Measurements from ENCODE around the gene MACIR.

The MACIR gene

GRCh38 chr5:103245761-103246160 lies 12.8 kb upstream of the MACIR start:
- no peak for DNase-seq (ENCODE audit: low read depth, low spot score)

DNA sequence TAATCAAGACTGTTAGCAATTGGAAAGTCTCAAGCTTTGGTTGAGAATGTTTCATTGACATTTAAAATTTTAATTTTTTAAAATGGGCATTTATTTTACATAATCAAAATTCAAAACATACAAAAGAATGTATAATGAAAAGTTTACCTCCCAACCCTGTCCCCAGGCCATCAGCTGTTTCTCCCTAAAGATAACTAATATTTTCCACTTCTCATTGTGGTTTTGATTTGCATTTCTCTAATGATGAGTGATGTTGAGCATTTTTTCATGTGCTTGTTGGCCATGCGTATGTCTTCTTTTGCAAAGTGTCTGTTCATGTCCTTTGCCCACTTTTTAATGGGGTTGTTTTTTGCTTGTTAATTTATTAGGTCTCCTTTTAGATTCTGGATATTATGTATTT lies 11.4 kb upstream of the MACIR start:
- no peak for DNase-seq (ENCODE audit: low read depth, low spot score)

DNA sequence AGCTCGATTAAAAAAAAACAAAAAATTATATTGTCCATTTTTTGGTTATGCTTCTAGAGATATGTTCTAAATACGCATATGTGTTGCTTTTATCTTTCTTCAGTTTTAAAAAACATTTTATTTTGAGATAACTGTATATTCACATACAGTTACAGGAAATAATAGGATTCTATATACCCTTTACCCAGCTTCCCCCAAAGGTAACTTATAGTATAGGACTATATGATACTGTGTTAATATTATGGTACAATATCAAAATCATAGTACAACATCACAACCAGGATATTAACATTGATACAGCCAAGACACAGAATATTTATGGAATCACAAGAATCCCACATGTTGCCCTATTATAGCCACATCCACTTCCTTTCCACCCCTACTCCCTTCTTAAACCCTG lies 9.5 kb upstream of the MACIR start:
- no peak for DNase-seq (ENCODE audit: low read depth, low spot score)

DNA sequence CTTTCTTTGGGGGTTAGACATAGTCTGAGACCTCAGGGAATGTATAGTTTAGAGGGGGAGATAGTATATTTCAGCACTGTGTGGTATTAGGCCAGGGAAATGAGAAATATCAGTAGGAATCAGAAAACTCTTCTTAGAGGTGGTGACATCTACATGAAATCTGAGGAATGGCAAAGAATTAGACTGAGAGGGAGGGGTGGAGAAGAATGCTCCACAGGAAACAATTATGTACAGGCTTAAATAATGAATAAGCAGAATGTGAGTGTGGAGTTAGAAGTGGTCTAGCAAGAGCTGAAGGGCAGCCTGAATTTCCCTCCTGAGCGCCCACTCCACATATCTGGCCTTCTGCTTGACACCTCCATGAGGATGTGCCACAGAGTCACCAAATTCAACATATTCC lies 3.6 kb upstream of the MACIR start:
- no peak for DNase-seq (ENCODE audit: low read depth, low spot score)

DNA sequence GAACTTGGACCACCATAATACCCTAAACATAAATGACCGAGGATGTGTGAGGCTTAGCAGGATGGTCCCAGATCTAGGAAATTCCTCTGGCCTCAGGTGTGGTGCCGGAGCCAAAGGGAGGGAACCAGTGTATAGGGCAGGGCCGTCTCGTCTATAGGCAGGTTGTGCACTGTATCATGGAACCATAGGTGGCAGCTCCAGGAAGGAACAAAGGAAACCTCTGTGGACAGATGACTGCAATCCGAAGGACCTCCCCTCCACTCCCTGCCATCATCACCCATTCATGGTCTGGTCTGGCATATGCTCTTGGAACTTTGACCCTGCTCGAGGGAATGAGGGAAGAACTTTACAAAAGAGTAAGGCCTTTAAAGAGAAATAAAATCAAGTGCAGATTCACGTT lies 2.9 kb upstream of the MACIR start:
- DNase-seq (ENCODE audit: low read depth, low spot score): no peak

DNA sequence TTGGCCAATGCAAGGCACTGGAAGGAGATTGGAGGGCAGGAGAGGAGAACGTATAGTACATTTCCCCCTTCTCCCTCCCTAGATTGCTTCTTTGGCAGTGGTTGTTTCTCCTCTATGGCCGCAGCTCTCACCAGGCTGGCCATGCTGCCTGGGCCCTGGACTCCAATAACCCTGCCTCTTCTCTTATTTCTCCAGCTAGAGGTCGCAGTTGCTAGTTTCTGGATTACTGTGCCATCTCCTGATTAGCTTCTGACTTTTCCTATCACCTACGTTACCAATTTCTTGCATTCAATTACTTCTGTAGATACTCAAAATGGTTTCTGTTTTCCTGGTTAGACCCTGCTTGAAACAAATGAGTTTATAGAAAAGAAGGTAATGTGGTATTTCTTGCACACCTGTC lies 2.4 kb upstream of the MACIR start:
- no peak for DNase-seq (ENCODE audit: low read depth, low spot score)

DNA sequence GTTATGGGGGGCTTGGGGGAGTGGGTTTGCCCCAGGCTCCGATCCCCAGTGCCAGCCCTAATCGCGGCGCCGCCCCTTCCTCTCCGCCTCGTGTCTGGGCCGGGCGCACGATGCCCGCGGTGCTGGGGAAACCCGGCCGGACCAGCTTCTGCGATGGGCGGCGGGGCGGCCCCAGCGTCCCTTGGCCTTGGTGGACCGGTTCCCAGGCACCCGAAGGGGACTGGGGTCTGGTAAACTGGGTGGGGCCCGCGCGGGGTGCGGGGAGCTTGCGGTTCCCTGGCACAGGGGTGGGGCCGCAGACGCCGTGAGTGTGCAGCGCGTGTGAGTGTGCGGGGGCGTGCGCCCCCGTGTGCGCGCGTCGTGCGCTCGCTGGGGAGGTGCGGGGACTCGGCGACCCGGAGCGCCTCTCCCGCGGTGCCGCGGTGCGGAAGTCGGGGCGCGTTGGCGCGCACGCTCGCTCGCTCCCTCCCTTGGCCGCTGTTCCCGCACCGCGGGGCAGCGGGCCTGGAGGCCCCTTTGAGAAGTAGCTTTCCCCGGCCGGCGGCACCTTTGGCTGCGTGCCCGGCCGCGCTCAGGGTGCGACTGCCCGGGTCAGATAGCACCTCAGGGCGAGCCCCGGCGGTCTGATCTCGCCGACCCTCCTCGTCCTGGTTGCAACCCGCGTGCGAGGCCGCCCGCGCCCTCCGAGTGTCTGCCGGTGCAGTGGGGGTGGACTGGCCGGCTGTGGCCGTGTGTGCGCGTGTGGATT lies 568 bp downstream of the MACIR start:
- DNase-seq (ENCODE audit: low read depth, low spot score): no peak

- DNase-seq (ENCODE audit: low read depth, low spot score): no peak
Measured at GRCh38 chr5:103259705-103260355, 1.3 kb downstream of the MACIR start.

DNA sequence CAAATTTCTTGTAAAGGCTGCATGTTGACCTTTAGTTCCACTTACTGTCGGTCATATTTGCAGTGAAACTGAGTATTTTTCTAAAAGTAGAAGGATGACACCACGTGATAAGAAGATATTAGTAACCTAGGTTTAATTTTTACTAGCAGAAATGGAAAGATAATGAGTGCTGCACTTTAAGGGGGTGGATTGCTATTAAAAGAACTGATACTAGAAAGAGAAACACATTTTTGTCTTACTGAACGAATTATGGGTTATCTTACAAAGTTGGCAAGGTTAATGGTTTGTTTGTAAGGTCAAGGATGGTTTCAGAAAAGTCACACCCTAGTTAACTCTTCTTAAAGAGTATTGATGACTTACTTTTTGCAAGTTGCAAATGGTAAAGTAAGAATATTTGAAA lies 2.4 kb downstream of the MACIR start:
- DNase-seq (ENCODE audit: low read depth, low spot score): no peak

- no peak for DNase-seq (ENCODE audit: low read depth, low spot score)
Measured at GRCh38 chr5:103262422-103262871, 3.9 kb downstream of the MACIR start.

GRCh38 chr5:103263054-103263453 lies 4.5 kb downstream of the MACIR start:
- DNase-seq (ENCODE audit: low read depth, low spot score): no peak

GRCh38 chr5:103264508-103264907 lies 5.9 kb downstream of the MACIR start:
- no peak for DNase-seq (ENCODE audit: low read depth, low spot score)

DNA sequence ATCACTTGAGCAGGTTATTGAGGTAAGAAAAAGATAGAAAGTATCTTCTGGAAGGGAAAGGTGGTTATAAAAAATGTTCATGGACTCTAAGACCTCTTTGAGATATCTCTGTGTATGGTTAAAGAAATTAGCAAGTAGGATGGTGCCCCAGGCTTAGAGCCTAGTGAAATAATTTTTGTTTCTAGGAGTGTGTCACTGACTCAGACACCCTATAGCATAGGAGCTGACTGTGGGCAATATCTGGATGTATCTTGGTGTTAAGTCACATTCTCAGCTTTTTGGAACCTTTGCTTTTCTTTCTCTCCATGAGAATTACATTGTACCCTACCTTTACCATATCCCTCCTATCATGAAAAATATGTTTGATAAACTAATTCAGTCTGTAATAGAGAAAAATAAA lies 12.0 kb downstream of the MACIR start:
- DNase-seq (ENCODE audit: low read depth, low spot score): no peak

- no peak for DNase-seq (ENCODE audit: low read depth, low spot score)
Measured at GRCh38 chr5:103271570-103272289, 13.2 kb downstream of the MACIR start.

GRCh38 chr5:103272377-103272776 lies 13.8 kb downstream of the MACIR start:
- DNase-seq (ENCODE audit: low read depth, low spot score): no peak

GRCh38 chr5:103273952-103274351 lies 15.4 kb downstream of the MACIR start:
- DNase-seq (ENCODE audit: low read depth, low spot score): no peak

- no peak for DNase-seq (ENCODE audit: low read depth, low spot score)
Measured at GRCh38 chr5:103275851-103276250, 17.3 kb downstream of the MACIR start.

GRCh38 chr5:103280967-103281366 lies 22.4 kb downstream of the MACIR start:
- DNase-seq (ENCODE audit: low read depth, low spot score): no peak

DNA sequence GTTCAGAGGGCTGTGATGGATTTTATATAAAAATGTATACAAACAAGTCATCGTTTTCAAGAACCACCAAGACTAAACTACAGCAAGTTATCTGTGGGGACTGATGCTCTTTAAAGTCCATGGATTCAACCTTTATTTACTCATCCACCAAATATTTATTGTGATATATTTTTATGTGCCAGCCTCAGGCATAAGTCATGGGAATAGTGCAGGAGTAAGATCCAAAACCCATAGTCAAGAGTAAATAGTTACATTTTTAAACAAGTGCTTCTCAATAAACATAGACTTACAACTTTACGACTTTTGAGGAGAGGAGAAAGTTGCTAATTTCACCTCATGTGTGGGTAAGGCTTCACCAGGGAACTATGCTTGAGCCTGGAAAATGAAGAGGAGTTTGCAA lies 24.6 kb downstream of the MACIR start:
- no peak for DNase-seq (ENCODE audit: low read depth, low spot score)

DNA sequence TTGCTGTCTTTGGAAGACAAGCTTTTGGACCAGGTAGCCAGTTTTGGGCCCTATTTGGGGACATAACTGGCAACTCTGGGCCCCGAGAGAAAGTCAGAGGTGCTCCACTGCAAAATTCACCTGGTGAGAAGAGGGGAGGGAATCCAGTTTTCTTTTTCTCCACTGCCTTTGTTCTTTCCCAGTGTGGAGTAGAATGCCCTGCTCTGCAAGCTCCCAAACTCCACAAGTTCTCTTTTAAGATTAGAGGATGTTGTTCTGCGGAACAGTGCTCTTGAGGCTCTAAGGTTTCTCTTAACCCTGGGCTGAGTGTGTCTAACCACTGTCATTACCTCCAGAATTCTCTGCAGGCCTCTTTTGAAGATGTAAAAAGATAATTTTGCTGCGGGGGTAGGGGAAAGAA lies 25.3 kb downstream of the MACIR start:
- no peak for DNase-seq (ENCODE audit: low read depth, low spot score)

- DNase-seq (ENCODE audit: low read depth, low spot score): no peak
Measured at GRCh38 chr5:103286622-103287021, 28.1 kb downstream of the MACIR start.

- DNase-seq (ENCODE audit: low read depth, low spot score): no peak
Measured at GRCh38 chr5:103289024-103289423, 30.5 kb downstream of the MACIR start.

- no peak for DNase-seq (ENCODE audit: low read depth, low spot score)
Measured at GRCh38 chr5:103290846-103291245, 32.3 kb downstream of the MACIR start.
